HepG2 (cell line): ENCODE data around the gene TMEM270. TPM values are rescaled to one million over a fixed set of nuclear protein-coding genes. Genes with fewer than 3 reads are reported as not detected.

ENCODE experiments used
- CAMTA2 ChIP-seq: sonication (generic); formaldehyde crosslinking; IDR thresholded peaks from 2 replicates; pipeline ENCODE4 v1.4.0; 2020; ENCODE audit warnings: mild to moderate bottlenecking, missing genetic modification reagents, borderline replicate concordance
- GFI1 ChIP-seq: sonication (generic); formaldehyde crosslinking; IDR thresholded peaks from 2 replicates; pipeline ENCODE4 v1.5.0; 2020; ENCODE audit warnings: missing genetic modification reagents, mild to moderate bottlenecking, borderline replicate concordance
- ISL2 ChIP-seq: sonication (generic); formaldehyde crosslinking; IDR thresholded peaks from 2 replicates; pipeline ENCODE4 v1.5.0; 2020; ENCODE audit warnings: missing genetic modification reagents
- JARID2 ChIP-seq: sonication (generic); formaldehyde crosslinking; IDR thresholded peaks from 2 replicates; pipeline ENCODE4 v1.8.1; 2023; ENCODE audit warnings: missing genetic modification reagents, inconsistent platforms; ENCODE audit not compliant: insufficient replicate concordance
- KDM3A ChIP-seq: IDR thresholded peaks from 2 replicates; pipeline ENCODE4 v1.6.1; 2018; ENCODE audit warnings: low read depth, missing compliant biosample characterization
- MBD4 ChIP-seq: IDR thresholded peaks from 2 replicates; pipeline ENCODE4 v1.6.1; 2012; ENCODE audit warnings: low read length, inconsistent platforms, borderline replicate concordance
- NFE2 ChIP-seq: sonication (generic); formaldehyde crosslinking; IDR thresholded peaks from 2 replicates; pipeline ENCODE4 v1.4.0; 2020; ENCODE audit warnings: missing genetic modification reagents
- RXRA ChIP-seq: sonication (generic); formaldehyde crosslinking; IDR thresholded peaks from 2 replicates; pipeline ENCODE4 v1.5.1; 2020; ENCODE audit warnings: missing genetic modification reagents
- SRSF9 ChIP-seq: fragments of 200-400 bp; formaldehyde crosslinking; IDR thresholded peaks from 2 replicates; pipeline ENCODE4 v1.6.1; 2018; ENCODE audit warnings: borderline replicate concordance, mild to moderate bottlenecking, low read depth, low read length; ENCODE audit not compliant: insufficient read depth, poor library complexity, severe bottlenecking
- STAT5B ChIP-seq: sonication (generic); formaldehyde crosslinking; IDR thresholded peaks from 2 replicates; pipeline ENCODE4 v1.4.0; 2020; ENCODE audit warnings: missing genetic modification reagents
- TBP ChIP-seq: sonication (generic); formaldehyde crosslinking; IDR thresholded peaks from 2 replicates; pipeline ENCODE4 v1.5.0; 2020; ENCODE audit warnings: missing genetic modification reagents
- U2AF1 ChIP-seq: fragments of 200-400 bp; formaldehyde crosslinking; optimal IDR thresholded peaks from 2 replicates; pipeline ENCODE3; 2017; ENCODE audit warnings: mild to moderate bottlenecking, low read depth, low read length
- ZNF30 ChIP-seq: sonication (generic); formaldehyde crosslinking; IDR thresholded peaks from 2 replicates; pipeline ENCODE4 v1.5.0; 2020; ENCODE audit warnings: mild to moderate bottlenecking, missing genetic modification reagents
- ZNF33B ChIP-seq: sonication (generic); formaldehyde crosslinking; IDR thresholded peaks from 2 replicates; pipeline ENCODE4 v1.5.1; 2020; ENCODE audit warnings: mild to moderate bottlenecking, missing genetic modification reagents
- ZNF431 ChIP-seq: sonication (generic); formaldehyde crosslinking; IDR thresholded peaks from 2 replicates; pipeline ENCODE4 v1.9.0; 2022; ENCODE audit warnings: missing genetic modification reagents, low read depth, mild to moderate bottlenecking, borderline replicate concordance
- ZNF792 ChIP-seq: IDR thresholded peaks from 2 replicates; pipeline ENCODE4 v1.6.1; 2016
- polyA plus RNA-seq, 8 experiments: library from polyadenylated mRNA; depleted of rRNA in 3 of 8; stranded (reverse) in 7 of 8; unstranded in 1 of 8; fragments of >200 nt; fragmentation: Illumina TruSeq in 4 of 8; extraction: Trizol in 4 of 8; gene quantifications; 2 replicates each; pipeline versions ENCODE4 v1.2.1 to v1.2.3, GENCODE V29; 2011 to 2016; ENCODE audit warnings: low read depth in 4 of 8, missing spikeins in 1 of 8, mixed read lengths in 1 of 8; ENCODE audit not compliant: insufficient read depth in 1 of 8
- total RNA-seq, 5 experiments: library from RNA; depleted of rRNA; stranded (reverse); fragments of >200 nt; fragmentation: Illumina TruSeq; extraction: Trizol; gene quantifications; 2 replicates each; pipeline ENCODE4 v1.2.3, GENCODE V29; 2016; ENCODE audit warnings: low read depth in 1 of 5
- TF ChIP-seq, protein P1 (sequence below): sonication (generic); formaldehyde crosslinking; IDR thresholded peaks from 2 replicates; pipeline ENCODE4 v1.4.0; 2020; ENCODE audit warnings: missing genetic modification reagents
- TF ChIP-seq, protein P2 (sequence below): sonication (generic); formaldehyde crosslinking; IDR thresholded peaks from 2 replicates; pipeline ENCODE4 v1.4.0; 2020; ENCODE audit warnings: missing genetic modification reagents, borderline replicate concordance
- TF ChIP-seq, protein P3 (sequence below): IDR thresholded peaks from 2 replicates; pipeline ENCODE4 v1.6.1; 2012; ENCODE audit warnings: low read depth, low read length, improper control_type of control experiment
- TF ChIP-seq, protein P4 (sequence below): sonication (generic); formaldehyde crosslinking; IDR thresholded peaks from 2 replicates; pipeline ENCODE4 v1.4.0; 2020; ENCODE audit warnings: missing genetic modification reagents
- TF ChIP-seq, protein P5 (sequence below): sonication (generic); formaldehyde crosslinking; IDR thresholded peaks from 2 replicates; pipeline ENCODE4 v1.4.0; 2020; ENCODE audit warnings: missing genetic modification reagents

TMEM270 gene
- total and polyA plus RNA-seq, 2 of the 13 experiments (the other 11 are each of a cell fraction or from before 2014, with no cell fraction given), result not detected

DNA sequence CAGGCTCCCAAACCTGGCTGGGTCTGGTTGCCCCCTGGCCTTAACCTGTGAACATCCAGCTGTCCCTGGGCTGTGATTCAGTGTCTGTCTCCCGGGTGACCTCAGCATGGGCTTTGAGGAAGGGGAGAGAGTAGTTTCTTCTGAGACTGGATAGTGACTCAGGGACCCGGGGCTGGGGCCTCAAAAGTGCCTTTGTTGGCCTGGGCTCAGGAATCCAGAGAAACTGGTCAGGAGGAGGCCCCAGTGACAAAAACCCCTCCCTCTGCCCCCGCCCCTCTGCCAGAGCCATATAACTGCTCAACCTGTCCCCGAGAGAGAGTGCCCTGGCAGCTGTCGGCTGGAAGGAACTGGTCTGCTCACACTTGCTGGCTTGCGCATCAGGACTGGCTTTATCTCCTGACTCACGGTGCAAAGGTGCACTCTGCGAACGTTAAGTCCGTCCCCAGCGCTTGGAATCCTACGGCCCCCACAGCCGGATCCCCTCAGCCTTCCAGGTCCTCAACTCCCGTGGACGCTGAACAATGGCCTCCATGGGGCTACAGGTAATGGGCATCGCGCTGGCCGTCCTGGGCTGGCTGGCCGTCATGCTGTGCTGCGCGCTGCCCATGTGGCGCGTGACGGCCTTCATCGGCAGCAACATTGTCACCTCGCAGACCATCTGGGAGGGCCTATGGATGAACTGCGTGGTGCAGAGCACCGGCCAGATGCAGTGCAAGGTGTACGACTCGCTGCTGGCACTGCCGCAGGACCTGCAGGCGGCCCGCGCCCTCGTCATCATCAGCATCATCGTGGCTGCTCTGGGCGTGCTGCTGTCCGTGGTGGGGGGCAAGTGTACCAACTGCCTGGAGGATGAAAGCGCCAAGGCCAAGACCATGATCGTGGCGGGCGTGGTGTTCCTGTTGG is 30.0 kb upstream of the TMEM270 start, which contains the start of gene CLDN4 (continued):
- TF ChIP-seq ISL2 (CRISPR knock-in tag), result peak; percentile 35; the same call in 1 of the 2 replicates
- TF ChIP-seq ZNF33B (CRISPR knock-in tag), result no peak
- no peak for TF ChIP-seq MBD4
- peak; percentile 67 for TF ChIP-seq ZNF792 (CRISPR knock-in tag)
- TF ChIP-seq, protein P1, sequence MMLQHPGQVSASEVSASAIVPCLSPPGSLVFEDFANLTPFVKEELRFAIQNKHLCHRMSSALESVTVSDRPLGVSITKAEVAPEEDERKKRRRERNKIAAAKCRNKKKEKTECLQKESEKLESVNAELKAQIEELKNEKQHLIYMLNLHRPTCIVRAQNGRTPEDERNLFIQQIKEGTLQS (CRISPR knock-in tag), result no peak
- no peak for TF ChIP-seq U2AF1
- TF ChIP-seq, protein P2, sequence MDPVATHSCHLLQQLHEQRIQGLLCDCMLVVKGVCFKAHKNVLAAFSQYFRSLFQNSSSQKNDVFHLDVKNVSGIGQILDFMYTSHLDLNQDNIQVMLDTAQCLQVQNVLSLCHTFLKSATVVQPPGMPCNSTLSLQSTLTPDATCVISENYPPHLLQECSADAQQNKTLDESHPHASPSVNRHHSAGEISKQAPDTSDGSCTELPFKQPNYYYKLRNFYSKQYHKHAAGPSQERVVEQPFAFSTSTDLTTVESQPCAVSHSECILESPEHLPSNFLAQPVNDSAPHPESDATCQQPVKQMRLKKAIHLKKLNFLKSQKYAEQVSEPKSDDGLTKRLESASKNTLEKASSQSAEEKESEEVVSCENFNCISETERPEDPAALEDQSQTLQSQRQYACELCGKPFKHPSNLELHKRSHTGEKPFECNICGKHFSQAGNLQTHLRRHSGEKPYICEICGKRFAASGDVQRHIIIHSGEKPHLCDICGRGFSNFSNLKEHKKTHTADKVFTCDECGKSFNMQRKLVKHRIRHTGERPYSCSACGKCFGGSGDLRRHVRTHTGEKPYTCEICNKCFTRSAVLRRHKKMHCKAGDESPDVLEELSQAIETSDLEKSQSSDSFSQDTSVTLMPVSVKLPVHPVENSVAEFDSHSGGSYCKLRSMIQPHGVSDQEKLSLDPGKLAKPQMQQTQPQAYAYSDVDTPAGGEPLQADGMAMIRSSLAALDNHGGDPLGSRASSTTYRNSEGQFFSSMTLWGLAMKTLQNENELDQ (CRISPR knock-in tag), result no peak
- TF ChIP-seq ZNF30 (CRISPR knock-in tag), result no peak
- TF ChIP-seq NFE2 (CRISPR knock-in tag), result peak; percentile 63
- TF ChIP-seq, protein P3, sequence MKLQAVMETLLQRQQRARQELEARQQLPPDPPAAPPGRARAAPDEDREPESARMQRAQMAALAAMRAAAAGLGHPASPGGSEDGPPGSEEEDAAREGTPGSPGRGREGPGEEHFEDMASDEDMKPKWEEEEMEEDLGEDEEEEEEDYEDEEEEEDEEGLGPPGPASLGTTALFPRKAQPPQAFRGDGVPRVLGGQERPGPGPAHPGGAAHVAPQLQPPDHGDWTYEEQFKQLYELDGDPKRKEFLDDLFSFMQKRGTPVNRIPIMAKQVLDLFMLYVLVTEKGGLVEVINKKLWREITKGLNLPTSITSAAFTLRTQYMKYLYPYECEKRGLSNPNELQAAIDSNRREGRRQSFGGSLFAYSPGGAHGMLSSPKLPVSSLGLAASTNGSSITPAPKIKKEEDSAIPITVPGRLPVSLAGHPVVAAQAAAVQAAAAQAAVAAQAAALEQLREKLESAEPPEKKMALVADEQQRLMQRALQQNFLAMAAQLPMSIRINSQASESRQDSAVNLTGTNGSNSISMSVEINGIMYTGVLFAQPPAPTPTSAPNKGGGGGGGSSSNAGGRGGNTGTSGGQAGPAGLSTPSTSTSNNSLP, result no peak
- TF ChIP-seq STAT5B (CRISPR knock-in tag), result peak; percentile 35; the same call in 1 of the 2 replicates
- no peak; the same call in 1 of the 2 replicates for TF ChIP-seq ZNF431 (CRISPR knock-in tag)
- no peak for TF ChIP-seq GFI1 (CRISPR knock-in tag)
- no peak for TF ChIP-seq JARID2 (CRISPR knock-in tag)
- no peak for TF ChIP-seq KDM3A
- TF ChIP-seq, protein P4, sequence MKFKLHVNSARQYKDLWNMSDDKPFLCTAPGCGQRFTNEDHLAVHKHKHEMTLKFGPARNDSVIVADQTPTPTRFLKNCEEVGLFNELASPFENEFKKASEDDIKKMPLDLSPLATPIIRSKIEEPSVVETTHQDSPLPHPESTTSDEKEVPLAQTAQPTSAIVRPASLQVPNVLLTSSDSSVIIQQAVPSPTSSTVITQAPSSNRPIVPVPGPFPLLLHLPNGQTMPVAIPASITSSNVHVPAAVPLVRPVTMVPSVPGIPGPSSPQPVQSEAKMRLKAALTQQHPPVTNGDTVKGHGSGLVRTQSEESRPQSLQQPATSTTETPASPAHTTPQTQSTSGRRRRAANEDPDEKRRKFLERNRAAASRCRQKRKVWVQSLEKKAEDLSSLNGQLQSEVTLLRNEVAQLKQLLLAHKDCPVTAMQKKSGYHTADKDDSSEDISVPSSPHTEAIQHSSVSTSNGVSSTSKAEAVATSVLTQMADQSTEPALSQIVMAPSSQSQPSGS, result no peak; the same call in 1 of the 2 replicates
- no peak for TF ChIP-seq TBP
- 0 out of 2 replicates have a peak, but pooled peaks have one; percentile 4 for TF ChIP-seq CAMTA2
- TF ChIP-seq, protein P5, sequence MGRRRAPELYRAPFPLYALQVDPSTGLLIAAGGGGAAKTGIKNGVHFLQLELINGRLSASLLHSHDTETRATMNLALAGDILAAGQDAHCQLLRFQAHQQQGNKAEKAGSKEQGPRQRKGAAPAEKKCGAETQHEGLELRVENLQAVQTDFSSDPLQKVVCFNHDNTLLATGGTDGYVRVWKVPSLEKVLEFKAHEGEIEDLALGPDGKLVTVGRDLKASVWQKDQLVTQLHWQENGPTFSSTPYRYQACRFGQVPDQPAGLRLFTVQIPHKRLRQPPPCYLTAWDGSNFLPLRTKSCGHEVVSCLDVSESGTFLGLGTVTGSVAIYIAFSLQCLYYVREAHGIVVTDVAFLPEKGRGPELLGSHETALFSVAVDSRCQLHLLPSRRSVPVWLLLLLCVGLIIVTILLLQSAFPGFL (CRISPR knock-in tag), result no peak
- peak; percentile 25 for TF ChIP-seq RXRA (CRISPR knock-in tag)
- TF ChIP-seq SRSF9, result no peak
